ENCODE results near the gene MYO1C.
A peak's percentile ranks its signal among the peaks of the same experiment; 100 is the strongest.

The MYO1C gene

GRCh38 chr17:1506649-1507267, 14.3 kb upstream of the MYO1C start:
- no peak for DNase-seq (ENCODE audit: low read depth in 2 of 2)

GRCh38 chr17:1505586-1505985, 13.1 kb upstream of the MYO1C start:
- DNase-seq (ENCODE audit: low read depth in 2 of 2): no peak

DNA sequence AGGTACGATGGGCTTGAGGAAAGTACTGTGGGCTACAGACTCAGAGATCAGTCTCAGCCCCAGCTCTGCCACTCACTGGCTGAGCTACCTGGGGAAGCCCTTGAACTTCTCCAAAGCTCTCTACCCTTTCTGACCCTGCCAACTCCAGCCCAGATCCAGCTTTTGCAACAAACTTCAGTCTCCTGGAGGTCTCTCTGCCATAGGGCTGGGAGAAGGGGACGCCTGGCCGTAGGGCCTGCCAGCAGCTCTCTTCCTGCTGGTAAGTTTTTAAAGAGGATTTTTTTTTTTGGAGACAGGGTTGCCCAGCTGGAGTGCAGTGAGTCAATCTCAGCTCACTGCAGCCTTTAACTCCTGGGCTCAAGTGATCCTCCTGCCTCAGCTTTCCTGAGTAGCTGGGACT, 12.4 kb upstream of the MYO1C start:
- DNase-seq (ENCODE audit: low read depth in 2 of 2): no peak

- no peak for DNase-seq (ENCODE audit: low read depth in 2 of 2)
Observed at GRCh38 chr17:1503699-1504098, 11.2 kb upstream of the MYO1C start.

GRCh38 chr17:1498869-1499268, 6.4 kb upstream of the MYO1C start:
- no peak for DNase-seq (ENCODE audit: low read depth in 2 of 2)

DNA sequence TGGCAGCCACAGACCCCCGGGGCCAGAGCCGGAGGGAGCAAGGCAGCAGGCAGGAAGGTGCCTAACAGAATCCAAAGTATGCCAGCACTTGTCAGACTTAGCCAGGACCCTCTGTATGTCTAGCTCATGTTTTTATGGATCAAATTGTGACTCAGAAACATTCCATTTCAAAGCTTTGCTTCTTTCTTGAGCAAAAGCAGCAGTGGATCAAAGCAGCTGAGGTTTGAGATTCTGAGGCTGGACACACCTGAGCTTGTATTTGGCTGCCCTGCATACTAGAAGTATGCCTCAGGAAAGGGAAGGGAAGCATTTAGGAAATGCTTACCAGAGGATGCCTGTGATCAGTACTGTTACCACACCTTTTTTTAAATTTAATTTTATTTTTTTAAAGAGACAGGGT, 5.7 kb upstream of the MYO1C start:
- no peak for DNase-seq (ENCODE audit: low read depth in 2 of 2)

DNA sequence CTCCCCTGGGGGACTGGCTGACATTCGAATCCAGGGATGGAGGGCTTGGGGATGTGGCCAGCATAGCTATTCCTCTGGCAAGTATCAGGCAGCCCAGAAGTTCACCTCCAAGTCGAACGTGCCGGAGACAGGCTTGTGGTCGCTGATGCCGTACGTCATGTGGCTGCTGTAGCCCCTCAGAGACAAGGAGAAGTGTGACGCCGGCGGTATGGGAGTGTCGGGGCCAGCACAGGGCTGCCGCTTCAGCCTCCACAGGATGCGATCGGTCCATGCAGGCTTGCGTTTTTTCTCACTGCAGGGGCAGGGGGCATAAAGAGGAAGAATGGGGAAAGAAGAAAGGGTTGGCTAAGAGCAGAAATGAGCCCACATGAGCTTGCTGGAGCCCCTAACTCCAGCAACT, 5.3 kb upstream of the MYO1C start:
- no peak for DNase-seq (ENCODE audit: low read depth in 2 of 2)

DNA sequence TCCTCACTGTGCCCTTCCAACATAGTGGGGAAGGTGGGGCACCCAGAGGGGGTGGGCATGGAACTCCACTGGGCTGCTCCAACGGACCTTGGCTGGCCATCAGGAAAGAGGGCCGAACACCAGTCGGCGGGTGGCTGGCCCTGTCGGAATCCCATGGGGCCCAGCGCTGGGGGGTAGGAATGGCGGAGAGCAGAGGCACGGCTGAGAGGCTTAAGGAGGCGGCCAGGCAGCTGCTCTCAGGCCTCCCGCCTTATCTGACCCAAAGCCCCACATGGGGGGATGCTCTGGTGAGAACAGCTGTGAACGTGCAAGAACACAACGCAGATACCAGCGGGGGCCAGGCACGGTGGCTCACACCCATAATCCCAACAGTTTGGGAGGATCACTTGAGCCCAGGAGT, 4.4 kb upstream of the MYO1C start:
- no peak for DNase-seq (ENCODE audit: low read depth in 2 of 2)

- no peak for DNase-seq (ENCODE audit: low read depth in 2 of 2)
Observed at GRCh38 chr17:1495265-1495989, 2.9 kb upstream of the MYO1C start.

DNA sequence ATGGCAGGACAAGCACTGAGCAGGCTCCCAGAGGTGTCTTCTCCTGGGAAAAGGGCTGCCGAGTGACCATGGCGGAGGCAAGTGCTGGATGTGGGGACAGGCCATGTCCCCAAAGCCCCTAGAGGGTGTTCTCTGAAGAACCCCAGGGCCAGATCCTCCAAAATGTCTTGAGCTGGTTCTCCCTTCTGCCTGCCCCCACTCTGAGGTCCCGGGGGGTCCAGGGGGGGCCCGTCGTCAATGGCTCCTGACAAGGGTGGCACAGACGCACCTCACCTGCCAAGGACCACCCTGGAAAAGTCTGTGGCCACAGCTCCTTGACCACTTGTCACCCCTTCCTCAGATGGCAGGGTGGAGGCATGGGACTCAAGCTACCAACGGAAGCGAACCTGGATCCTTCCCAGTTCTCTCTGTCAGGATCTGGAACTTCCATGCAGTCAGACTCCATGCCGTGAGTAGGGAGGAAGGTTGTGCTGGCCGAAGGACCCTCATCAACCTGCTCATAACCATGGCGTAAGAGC, 2.3 kb upstream of the MYO1C start:
- no peak for DNase-seq (ENCODE audit: low read depth in 2 of 2)

- DNase-seq (ENCODE audit: low read depth in 2 of 2): no peak
Observed at GRCh38 chr17:1494203-1494602, 1.7 kb upstream of the MYO1C start.

DNA sequence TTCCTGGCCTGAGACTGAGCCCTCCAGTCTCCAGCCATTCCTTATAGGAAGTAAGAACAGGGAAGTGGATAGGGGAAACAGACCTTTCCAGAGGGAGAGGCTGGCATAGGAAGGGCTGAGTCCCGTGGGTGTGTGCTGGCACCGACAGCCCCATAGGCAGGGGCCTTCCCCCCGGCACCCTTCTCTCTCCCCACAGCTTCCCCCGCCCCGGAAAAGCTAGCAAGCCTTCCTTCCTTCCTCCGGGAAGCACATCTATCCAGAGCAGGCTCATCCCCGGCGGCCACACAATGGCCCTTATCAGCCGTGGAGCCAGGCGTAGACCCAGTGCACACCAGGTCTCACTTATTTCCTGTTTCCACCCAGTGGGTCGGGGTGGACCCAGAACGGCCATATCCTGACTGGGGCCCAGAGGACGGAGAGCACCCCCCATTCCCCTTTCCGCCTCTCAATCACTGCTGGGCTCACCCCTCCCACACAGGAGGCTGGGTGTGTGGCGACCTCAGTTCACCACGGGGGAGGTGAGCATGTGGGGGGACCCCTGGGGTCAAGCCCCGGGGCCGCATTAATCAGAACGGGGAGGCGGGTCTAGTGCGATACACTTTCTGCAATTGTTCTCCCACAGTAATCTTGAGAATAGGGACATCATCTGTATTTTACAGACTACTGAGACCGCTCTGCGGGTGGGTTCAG, 950 bp upstream of the MYO1C start:
- DNase-seq (ENCODE audit: low read depth in 2 of 2): no peak

DNA sequence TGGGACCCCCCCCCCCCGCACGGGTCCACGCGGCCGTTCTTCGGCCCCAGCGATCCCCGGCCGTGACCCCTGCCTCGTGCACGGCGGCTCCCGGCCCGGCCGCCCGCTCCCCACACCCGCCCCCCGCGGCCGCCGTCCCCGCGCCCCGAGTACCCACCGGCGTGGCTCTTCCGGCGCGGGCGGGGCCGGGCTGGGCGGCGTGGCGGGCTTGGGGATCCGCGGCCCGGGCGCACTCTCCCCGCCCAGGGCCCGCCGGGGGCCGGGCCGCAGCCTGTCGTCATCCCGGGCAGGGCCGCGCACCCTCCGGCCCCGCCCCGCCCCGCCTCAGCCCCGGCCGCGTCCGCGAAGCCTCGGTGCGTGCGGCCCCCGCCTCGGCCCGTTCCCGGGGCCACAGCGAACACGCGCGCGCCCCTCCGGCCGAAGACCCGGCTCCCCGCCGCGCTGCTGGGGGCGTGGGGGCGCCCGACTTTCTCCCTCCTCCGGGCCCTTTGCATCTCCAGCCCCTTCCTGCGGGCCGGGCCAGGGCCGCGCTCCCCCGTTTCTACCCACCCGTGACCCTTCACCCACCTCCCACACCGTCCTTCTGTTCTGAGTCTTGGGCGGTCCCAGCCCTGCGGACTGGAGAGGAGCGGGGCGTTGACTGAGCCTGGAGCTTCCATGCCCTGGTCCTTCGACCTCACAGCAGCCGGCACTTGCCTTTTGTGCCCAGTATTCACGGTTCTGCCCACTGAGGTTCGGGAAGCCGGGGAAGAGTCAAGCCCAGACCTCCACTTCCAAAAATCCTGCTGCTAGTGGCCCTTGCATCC, 840 bp downstream of the MYO1C start:
- DNase-seq (ENCODE audit: low read depth in 2 of 2): no peak

- peak; percentile 44 to 63 for DNase-seq (ENCODE audit: low read depth in 2 of 2)
Observed at GRCh38 chr17:1490643-1491442, 1.6 kb downstream of the MYO1C start.

DNA sequence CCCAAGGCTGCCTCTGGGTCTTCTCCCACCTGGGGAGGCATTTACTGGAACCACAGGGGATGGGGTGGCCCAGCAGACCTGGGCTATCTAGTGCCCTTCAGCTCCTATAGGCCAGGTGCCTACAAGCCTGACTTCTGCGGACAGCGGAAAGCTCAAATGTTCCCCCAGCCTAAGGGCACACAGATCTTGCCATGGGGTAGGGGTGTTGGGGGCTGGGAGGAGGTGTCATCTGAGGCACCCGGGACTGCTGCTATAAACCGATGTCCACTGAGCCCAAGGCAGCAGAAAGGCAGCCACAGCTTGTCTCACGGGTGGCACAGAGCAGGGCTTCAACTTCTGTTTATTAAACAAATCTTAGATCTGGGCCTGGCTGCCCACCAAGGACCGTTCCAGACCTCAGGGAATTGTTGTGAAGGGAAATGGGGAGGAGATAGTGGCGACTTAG, 3.6 kb downstream of the MYO1C start:
- DNase-seq (ENCODE audit: low read depth in 2 of 2): no peak

DNA sequence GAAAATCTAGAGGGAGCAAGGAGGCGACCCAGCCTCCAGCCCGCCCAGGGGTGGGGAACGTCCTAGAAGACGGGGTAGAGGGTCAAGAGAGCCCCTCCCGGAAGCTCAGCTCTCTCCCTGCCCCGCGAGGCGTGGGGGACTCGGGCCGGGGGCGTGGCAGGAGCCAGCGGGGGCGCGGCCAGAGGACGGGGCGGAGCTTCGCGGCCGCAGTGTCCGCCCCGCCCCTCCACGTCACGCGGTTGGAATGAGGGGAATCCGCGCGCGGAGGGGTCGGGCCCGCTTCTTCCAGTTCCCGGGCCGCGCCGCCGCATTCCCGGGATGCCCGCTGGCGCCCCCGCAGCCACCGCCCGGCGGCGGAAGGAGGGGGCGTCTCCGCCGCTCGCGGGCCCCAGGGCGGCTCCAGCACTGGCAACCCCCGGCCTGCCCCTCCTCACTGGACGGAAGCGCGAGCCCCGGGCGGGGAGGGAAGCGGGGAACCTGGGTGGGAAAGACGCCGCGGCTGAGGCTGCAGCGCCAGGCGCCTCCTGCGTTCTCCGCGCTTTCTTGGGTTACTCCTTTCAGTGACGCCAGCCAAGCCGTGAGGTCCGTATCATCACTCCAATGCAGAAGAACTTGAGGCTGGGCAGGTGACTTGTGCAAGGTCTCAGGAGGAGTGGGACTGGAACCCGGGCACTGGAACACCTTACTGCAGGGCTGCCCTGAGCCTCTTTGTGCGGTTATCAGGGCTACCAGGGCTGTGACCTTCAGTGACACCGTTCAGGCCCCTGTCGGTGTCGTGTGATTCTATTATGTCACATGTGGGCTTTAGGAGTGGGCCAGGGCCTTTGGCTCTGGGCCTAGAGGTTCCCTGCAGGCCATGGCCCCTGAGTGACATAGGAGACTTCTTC, 4.3 kb downstream of the MYO1C start:
- DNase-seq (ENCODE audit: low read depth in 2 of 2): peak; percentile 58 to 65

DNA sequence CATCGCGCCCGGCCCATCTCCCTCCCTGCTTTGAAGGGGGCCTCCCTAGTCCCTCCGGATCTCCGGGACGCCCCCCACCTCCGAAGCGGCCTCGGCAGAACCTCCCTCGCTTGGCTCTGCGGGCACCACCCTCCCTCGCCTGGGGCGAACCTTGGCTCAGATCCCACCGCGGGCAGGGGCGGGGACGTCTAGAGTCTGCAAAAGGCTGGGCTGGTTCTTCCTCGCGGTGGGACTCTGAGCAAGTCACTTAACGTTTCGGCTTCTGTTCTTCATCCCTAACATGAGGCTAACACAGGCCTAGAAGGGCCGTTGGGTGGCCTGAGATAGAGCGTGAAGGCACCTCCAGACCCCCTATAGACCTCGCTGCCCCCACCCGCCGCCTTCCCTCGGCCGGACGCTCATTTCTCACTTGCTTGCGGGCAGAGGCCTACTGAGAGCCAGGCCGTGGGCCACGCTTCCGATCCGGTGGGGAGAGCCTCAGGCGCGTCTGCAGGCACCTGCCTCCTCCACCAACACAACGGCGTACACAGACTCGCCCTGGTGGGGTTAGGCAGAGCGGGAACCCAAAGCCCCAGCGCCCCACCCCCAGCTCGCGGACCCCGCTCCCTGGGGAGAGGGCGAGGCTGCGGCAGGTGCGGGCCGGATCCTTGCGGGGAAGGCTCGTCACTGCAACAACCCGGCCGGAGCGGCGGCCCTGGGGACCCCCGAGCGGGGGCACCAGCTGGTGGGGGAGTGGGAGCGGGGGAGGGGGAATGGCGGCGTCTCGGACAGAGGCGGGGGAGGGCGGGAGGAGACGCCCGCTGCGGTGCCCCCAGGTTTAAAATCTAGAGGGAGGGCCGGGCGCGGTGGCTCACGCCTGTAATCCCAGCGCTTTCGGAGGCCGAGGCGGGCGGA, 5.4 kb downstream of the MYO1C start:
- peak; percentile 60 to 68 for DNase-seq (ENCODE audit: low read depth in 2 of 2)

GRCh38 chr17:1485423-1486376, 6.8 kb downstream of the MYO1C start:
- peak; percentile 61 to 67 for DNase-seq (ENCODE audit: low read depth in 2 of 2)
